ENCODE measurements around the gene MAP1B.

The MAP1B gene

GRCh38 chr5:72194846-72195245 lies 87.6 kb downstream of the MAP1B start:
- peak; percentile 77 for DNase-seq (ENCODE audit: low spot score)

GRCh38 chr5:72195581-72195980 lies 88.3 kb downstream of the MAP1B start:
- DNase-seq (ENCODE audit: low spot score): no peak

GRCh38 chr5:72197393-72197792 lies 90.1 kb downstream of the MAP1B start:
- no peak for DNase-seq (ENCODE audit: low spot score)

GRCh38 chr5:72199681-72200080 lies 92.4 kb downstream of the MAP1B start:
- no peak for DNase-seq (ENCODE audit: low spot score)

GRCh38 chr5:72202331-72202825 lies 95.1 kb downstream of the MAP1B start:
- DNase-seq (ENCODE audit: low spot score): no peak

DNA sequence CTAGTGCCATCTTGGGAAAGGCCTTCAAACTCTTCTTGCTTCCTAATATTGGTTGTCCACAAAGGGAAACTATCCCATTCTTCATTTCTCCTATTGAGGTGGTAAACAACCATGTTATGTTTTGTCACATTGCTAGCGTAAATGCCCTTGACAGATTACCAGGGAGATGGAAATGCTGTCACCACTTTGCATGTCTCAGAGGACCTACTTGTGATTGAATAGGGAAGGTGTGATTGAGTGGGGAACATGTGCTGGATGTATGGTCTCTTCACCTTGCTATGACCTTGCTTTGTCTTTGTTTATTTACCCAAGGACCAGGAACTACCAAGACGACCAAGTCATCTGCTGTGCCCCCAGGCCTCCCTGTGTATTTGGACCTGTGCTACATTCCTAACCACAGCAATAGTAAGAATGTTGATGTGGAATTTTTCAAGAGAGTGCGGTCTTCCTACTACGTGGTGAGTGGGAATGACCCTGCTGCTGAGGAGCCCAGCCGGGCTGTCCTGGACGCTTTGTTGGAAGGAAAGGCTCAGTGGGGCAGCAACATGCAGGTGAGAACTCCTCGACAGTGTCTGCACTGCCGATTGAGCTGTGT lies 96.1 kb downstream of the MAP1B start:
- no peak for DNase-seq (ENCODE audit: low spot score)

DNA sequence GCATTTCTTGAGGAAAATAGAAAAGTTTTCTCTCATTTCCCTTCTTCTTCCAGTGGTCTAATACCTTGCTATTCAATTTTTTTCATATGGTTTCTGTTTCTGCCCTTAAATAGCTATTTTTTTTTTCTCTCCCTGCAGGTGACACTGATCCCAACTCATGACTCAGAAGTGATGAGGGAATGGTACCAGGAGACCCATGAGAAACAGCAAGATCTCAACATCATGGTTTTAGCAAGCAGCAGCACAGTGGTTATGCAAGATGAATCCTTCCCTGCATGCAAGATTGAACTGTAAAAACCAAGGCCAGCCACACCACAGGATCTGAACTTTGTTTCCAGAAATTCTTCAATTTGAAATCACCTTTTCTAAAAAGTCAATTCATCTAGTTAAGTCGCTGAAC lies 97.7 kb downstream of the MAP1B start:
- DNase-seq (ENCODE audit: low spot score): no peak

GRCh38 chr5:72205431-72206009 lies 98.2 kb downstream of the MAP1B start:
- DNase-seq (ENCODE audit: low spot score): no peak

DNA sequence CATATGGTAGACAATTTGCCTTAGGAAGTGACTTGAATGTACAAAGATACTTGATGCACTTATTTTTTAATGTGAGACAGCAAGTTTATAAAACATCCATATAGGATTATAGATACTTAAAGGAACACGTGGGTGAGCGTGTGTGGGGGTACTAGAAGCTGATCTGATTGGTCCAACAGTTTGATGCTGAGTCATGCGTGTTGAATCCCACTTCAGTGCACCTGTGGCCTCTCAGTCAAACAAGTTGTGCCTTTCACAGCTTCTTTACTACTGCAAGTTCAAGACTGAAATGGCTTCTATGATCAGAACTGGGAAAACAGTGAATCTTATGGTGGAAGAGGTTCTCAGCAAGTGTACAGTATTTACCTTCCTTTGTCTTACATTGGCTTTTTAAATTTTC lies 98.9 kb downstream of the MAP1B start:
- DNase-seq (ENCODE audit: low spot score): no peak

DNA sequence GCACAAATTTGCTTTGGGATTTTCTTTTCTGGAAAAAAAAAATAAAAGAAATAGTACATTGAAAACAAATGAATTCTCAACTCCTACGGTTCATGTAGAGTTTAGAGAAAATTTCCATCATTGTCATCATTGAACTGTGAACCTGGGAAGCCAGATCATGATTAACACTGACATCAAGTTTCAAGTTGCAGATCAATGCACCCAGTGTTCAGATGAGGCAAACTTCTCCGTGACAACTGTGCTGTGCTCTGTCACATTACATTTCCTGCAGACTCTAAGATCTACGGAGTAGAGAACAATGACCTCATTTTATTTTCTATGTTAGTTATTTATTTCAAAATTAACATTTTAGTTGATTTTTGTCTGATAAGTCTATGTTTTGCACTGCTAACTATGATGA lies 99.7 kb downstream of the MAP1B start:
- no peak for DNase-seq (ENCODE audit: low spot score)

- DNase-seq (ENCODE audit: low spot score): no peak
Measured at GRCh38 chr5:72208324-72208926, 101.2 kb downstream of the MAP1B start.

DNA sequence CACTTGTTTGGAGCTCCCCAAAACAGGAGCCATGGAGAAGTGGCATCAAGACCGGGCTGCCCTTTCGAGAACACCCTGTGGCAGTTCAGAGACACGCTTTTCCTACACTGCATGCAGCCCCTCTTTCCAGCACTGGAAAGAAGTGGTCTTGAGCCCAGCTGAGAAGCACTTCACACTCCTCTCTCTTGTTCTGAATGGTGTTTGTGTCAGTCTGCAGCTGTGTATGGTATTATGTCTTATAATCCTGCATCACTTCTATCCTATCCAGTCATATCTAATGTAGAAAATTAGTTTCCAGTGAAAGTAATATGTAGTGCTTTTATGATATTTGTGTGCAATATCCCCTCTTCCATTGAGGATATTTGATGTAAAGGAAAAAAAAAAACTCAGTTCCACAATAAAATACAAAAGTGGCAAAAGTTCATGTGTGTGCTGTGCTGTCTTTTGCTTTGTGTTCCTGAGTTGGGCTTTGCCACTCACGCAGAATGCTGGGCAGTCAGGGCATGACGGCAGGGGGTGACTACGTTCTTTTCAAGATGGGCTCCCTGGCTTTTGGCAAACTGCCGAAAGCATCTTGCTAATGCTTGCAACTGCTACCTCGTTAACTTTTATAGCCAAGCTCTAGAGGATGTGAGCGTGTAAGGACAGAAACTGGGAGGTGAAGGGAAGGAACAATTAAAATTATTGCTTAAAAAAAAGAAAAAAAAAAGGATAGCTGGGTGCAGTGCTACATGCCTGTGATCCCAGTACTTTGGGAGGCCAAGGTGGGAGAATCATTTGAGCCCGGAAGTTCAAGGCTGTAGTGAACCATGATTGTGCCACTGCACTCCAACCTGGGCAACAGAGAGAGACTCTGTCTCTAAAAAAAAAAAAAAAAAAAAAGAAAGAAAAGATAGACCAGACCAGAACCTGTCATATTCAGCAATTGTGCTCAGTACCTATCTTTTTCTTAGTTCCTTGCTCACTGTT lies 102.2 kb downstream of the MAP1B start:
- no peak for DNase-seq (ENCODE audit: low spot score)

DNA sequence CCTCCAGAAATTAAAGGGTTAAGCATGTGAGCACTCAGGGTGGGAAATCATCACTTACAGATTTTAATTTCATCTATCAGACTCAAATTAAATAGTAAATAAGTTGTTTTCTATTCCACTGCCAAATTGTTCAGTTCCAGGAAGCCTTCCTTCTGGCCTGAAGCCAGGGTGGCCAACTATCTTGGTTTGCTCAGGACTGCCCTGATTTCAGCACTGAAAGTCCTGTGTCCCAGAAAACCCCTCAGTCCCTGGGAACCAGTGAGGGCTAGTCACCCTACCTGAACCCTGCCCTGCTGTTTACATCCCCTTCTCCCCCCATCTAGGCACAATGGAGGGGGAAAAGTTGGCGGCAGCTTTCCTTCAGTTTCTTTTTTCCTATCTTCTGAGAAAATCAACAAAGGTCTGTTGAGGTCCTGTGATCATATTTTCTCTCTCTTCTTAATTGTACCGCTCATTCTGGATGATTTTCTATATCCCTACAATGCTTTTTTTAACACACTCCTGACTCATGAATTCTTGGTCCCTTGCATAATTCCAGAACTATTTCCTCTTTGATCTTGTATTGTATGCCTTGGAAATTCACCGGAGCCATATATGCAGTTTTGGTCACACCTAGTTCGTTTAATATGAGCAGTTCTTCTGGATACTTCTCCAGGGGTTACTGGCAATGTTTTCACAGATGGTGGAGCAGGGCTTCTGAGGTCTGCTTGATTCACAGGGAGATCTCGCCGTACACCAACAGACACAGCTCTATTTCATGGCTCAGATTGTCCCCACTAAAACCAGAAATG lies 103.8 kb downstream of the MAP1B start:
- no peak for DNase-seq (ENCODE audit: low spot score)

DNA sequence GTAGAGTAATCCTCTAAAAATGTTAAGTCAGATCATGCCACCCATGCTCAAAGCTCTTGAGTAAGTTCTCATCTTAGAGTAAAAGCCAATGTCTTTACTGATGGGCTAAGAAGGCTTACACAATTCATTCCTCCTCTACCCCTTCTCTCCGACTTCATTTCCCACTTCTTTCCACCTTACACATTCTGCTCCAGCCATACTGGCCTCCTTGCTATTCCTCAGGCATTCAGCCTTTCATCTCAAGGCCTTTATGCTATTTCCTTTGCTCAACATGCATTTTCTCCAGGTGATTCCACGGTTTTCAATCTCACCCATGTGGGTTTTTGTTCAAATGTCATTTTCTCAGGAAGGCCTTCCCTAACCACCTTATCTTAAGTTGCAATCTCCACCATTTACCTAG lies 104.9 kb downstream of the MAP1B start:
- no peak for DNase-seq (ENCODE audit: low spot score)

- DNase-seq (ENCODE audit: low spot score): no peak
Measured at GRCh38 chr5:72213482-72213881, 106.2 kb downstream of the MAP1B start.

GRCh38 chr5:72214168-72214567 lies 106.9 kb downstream of the MAP1B start:
- no peak for DNase-seq (ENCODE audit: low spot score)

GRCh38 chr5:72216756-72217155 lies 109.5 kb downstream of the MAP1B start:
- no peak for DNase-seq (ENCODE audit: low spot score)

DNA sequence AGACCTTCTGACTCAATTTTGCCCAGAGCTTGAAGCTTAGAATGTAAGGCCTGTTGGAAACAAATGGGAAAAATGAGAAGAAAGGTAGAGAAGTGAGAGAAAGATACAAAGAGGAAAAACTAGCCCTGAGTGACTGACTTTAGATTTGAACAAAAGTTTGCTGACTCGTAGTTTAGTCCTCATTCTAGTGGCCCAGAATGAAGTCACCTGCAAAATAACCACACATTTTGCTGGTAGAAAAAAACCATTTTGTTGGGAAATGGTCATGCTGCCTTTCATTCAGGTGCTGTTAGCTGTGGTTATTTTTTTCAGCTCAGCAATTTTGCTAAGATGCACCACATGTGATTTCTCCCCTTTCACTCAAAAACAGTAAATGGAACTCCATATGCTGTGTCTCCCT lies 113.8 kb downstream of the MAP1B start:
- DNase-seq (ENCODE audit: low spot score): no peak

DNA sequence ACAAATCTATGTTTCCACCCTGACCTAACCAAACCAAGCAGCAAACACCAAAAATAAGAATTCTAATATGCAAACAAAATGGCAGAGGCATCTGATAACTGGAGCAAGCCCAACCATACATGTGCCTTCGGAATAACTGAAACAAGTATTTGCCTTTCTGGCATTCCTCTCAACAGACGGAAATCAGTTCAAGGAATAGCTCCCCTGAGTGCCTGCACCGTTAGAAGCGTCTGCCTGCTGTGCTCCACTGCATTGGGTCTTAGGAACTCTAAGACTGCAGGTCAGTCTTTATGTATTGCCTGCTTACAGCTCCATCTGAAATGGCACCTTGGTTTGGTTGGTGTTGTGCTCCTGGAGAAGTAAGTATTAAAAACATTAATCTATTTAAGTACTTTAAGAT lies 114.3 kb downstream of the MAP1B start:
- no peak for DNase-seq (ENCODE audit: low spot score)

DNA sequence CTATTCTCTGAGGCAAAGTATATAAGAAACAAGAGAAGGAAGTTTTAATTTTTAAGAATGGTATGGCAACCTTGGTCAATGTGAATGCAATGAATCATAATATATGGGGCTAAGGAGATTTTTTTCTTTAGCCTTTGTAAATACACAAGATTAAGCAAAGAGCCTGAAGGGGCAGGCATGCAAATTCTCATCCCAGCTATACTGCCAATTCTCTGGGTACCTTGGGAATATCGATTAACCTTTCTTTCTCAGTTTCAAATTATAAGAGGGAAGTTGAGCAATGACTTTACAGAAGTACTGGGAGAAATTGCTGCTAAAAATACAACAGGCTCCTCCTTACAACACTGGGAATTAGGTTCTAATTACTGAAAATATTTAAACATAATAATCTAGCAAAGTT lies 115.2 kb downstream of the MAP1B start:
- no peak for DNase-seq (ENCODE audit: low spot score)

DNA sequence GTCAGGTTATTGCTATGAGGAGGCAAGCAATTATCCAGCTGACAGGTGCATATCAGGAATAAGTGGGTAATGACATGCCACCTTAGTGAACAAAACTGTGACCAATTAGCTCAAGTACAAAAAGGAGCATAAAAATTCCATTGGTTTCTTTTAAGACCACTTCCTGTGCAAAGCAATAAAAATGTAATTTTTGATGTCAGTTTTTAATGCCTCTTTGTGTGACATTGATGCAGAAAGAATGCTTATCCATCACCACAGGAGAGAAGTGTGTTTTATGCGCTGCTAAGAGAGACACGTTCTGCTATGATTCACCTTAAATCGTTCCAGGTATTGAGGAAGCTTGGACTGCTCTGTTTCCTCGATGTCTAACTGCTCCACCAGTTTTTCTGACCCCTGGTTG lies 116.1 kb downstream of the MAP1B start:
- DNase-seq (ENCODE audit: low spot score): no peak

GRCh38 chr5:72224946-72225463 lies 117.7 kb downstream of the MAP1B start:
- DNase-seq (ENCODE audit: low spot score): no peak
